Tibial nerve (tissue), 4 donors: ENCODE data around the gene RWDD1. TPM values are rescaled to one million over a fixed set of nuclear protein-coding genes. Genes with fewer than 3 reads are reported as not detected.

Source experiments
- DNase-seq, 2 donors: peaks; one replicate each; pipeline ENCODE4 v3.0.0-alpha.2; 2019; ENCODE audit warnings: low spot score in 2 of 2
- H3K27ac ChIP-seq, 4 donors: fragments of 200-600 bp; sonication (generic) in 3 of 4; one replicate each; pipeline ENCODE4 v1.5.1; 2017 to 2019; ENCODE audit warnings: mild to moderate bottlenecking in 1 of 4
- H3K27me3 ChIP-seq, 2 donors: fragments of 200-600 bp; sonication (generic) in 1 of 2; one replicate each; pipeline versions ENCODE4 v1.5.1 to v1.6.0; 2017 to 2019
- H3K36me3 ChIP-seq, 3 donors: fragments of 200-600 bp; sonication (generic); one replicate each; pipeline ENCODE4 v1.5.1; 2018 to 2019
- H3K4me1 ChIP-seq, 4 donors: fragments of 200-600 bp; sonication (generic) in 3 of 4; one replicate each; pipeline ENCODE4 v1.5.1; 2017 to 2019
- H3K4me3 ChIP-seq, 4 donors: fragments of 200-600 bp; sonication (generic) in 3 of 4; one replicate each; pipeline ENCODE4 v1.5.1; 2017 to 2019; ENCODE audit warnings: mild to moderate bottlenecking in 1 of 4, moderate library complexity in 1 of 4
- H3K9me3 ChIP-seq, 4 donors: fragments of 200-600 bp; sonication (generic) in 3 of 4; one replicate each; pipeline ENCODE4 v1.5.1; 2017 to 2019
- CTCF ChIP-seq, 5 experiments: fragments of 200-600 bp in 3 of 5; fragments of 450-650 bp in 2 of 5; sonication (generic) in 3 of 5; IDR thresholded peaks; one replicate each; pipeline ENCODE4 v1.5.1; 2016 to 2019; ENCODE audit warnings: antibody characterized with exemption in 5 of 5, mild to moderate bottlenecking in 3 of 5, moderate library complexity in 2 of 5
- EP300 ChIP-seq, 2 donors: sonication (generic); formaldehyde crosslinking; IDR thresholded peaks; one replicate each; pipeline ENCODE4 v1.6.1; 2017; ENCODE audit warnings: antibody characterized with exemption in 2 of 2, mild to moderate bottlenecking in 1 of 2
- POLR2A ChIP-seq, 2 donors: fragments of 450-650 bp; IDR thresholded peaks; one replicate each; pipeline ENCODE4 v1.6.1; 2017; ENCODE audit warnings: antibody characterized with exemption in 2 of 2, mild to moderate bottlenecking in 2 of 2, moderate library complexity in 2 of 2
- WGBS, 2 donors: methylation state at CpG; one replicate each; pipeline ENCODE4 v1.1.5; 2018; 5-methylcytosine and 5-hydroxymethylcytosine counted together
- total RNA-seq, 4 donors: library from RNA; depleted of rRNA; stranded (reverse); fragments of >200 nt; gene quantifications; one replicate each; pipeline ENCODE4 v1.1.0, GENCODE V29; 2016

RWDD1 gene
- total RNA-seq, 4 donors from 2014 or later, result 27.5 to 40.4 (median 35.7) TPM

- H3K4me1 ChIP-seq, result peaks cover 0 to 3% (median 0%) of the 10 kb centered on the region in 4 donors
- no peaks in the 10 kb centered on the region for H3K36me3 ChIP-seq
- H3K27ac ChIP-seq, result no peak overlapping the region
- DNase-seq, result no peak
- H3K4me3 ChIP-seq, result no peak overlapping the region
- TF ChIP-seq CTCF (IDR thresholded peaks at IDR 0.05) (no peak), EP300 (IDR thresholded peaks at IDR 0.05) (no peak), POLR2A (IDR thresholded peaks at IDR 0.05) (no peak)
- H3K27me3 ChIP-seq, result no peaks in the 10 kb centered on the region
- H3K9me3 ChIP-seq, result no peaks in the 10 kb centered on the region
Measured at GRCh38 chr6:116535109-116535508, 36.2 kb upstream of the RWDD1 start.

DNA sequence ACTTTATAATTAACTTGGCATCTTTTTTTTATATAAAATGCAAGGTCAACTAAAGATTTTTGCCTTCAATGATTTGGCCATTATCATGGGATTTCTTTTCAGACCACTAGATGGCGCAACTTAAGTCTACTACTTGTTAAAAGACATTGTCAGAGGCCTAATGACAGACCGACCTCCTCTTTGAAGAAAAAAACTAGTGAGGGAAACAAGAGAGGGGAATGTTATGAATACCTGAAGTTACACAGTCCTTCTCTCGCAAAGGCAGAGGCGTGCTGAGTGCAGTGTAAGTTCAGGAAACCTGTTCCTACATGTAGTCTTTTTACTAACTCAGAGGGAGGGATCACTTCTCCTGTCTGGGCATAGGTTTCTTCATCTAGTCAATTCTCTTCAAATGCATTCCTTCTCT is 35.1 kb upstream of the RWDD1 start:
- Histone ChIP-seq H3K4me1 (no peaks in the 10 kb centered on the region), H3K27me3 (no peaks in the 10 kb centered on the region), H3K4me3 (no peak overlapping the region), H3K9me3 (no peaks in the 10 kb centered on the region), H3K36me3 (no peaks in the 10 kb centered on the region), H3K27ac (no peak overlapping the region)
- 15 to 18% methylated on average over 4 of the region's 4 CpGs for WGBS, 2 donors
- DNase-seq, result peak in 1 of 2 donors; percentile 68
- peak; percentile 56 to 79 (median 60) for TF ChIP-seq CTCF (IDR thresholded peaks at IDR 0.05)
- TF ChIP-seq POLR2A (IDR thresholded peaks at IDR 0.05), result no peak
- TF ChIP-seq EP300 (IDR thresholded peaks at IDR 0.05), result no peak

DNA sequence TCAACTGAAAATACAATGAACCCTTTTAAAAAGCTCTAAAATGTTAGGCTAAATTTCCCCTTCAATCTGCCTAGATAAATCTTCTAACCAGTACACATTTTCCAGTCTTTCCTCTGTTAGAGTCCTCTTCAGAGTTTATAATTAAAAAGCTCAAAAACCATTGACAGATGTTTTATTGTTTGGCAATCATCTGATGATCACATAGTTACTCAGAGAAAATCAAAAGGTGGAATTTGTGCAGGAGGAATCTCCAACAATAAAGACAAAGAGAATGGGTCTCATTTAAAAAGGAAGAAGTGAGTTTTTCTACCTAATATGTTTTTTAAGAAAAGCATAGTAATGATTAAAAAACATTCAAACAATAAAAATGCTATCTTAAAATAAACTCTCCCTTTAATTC is 28.9 kb upstream of the RWDD1 start:
- Histone ChIP-seq H3K4me3 (no peak overlapping the region), H3K27me3 (no peaks in the 10 kb centered on the region), H3K36me3 (no peaks in the 10 kb centered on the region), H3K9me3 (no peaks in the 10 kb centered on the region), H3K4me1 (no peaks in the 10 kb centered on the region), H3K27ac (no peak overlapping the region)
- DNase-seq, result no peak
- TF ChIP-seq POLR2A (IDR thresholded peaks at IDR 0.05), result no peak
- TF ChIP-seq EP300 (IDR thresholded peaks at IDR 0.05), result no peak
- TF ChIP-seq CTCF (IDR thresholded peaks at IDR 0.05), result no peak

DNA sequence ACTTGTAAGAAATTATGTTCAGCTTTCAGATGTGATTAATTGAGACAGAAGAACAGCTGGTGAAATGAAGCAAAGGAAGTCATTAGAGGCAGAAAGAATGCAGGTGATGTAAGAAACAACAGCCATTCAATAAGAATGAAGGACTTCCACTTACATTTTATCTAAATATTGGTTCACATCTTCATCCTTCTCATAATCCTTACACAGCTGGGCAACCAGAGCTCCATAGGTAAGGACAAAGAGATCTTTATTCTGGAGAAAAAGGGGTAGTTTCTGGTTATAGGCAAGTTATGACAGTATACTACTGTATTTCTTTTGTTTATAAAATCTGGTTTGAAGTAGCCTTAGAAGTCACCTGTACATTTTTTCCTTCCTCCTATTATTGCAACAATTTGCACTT is 28.2 kb upstream of the RWDD1 start:
- Histone ChIP-seq H3K9me3 (no peaks in the 10 kb centered on the region), H3K27ac (no peak overlapping the region), H3K4me1 (no peaks in the 10 kb centered on the region), H3K36me3 (no peaks in the 10 kb centered on the region), H3K4me3 (no peak overlapping the region), H3K27me3 (no peaks in the 10 kb centered on the region)
- TF ChIP-seq POLR2A (IDR thresholded peaks at IDR 0.05) (no peak), EP300 (IDR thresholded peaks at IDR 0.05) (no peak), CTCF (IDR thresholded peaks at IDR 0.05) (no peak)
- no peak for DNase-seq

GRCh38 chr6:116545651-116546050 is 25.7 kb upstream of the RWDD1 start, which contains the start of gene TRAPPC3L:
Gene TRAPPC3L (minus strand): TSS chr6:116545684. CDS start chr6:116545514, 170 bp downstream.
- Histone ChIP-seq H3K4me3 (no peak within 1 kb of the TSS), H3K27ac (no peak within 1 kb of the TSS), H3K36me3 (no peaks in the 10 kb centered on the region), H3K4me1 (no peaks in the 10 kb centered on the region), H3K27me3 (no peaks in the 10 kb centered on the region), H3K9me3 (no peaks in the 10 kb centered on the region)
- no peak for DNase-seq
- TF ChIP-seq EP300 (IDR thresholded peaks at IDR 0.05) (no peak), POLR2A (IDR thresholded peaks at IDR 0.05) (no peak), CTCF (IDR thresholded peaks at IDR 0.05) (no peak)
- 24 to 35% methylated on average over 4 of the region's 4 CpGs for WGBS, 2 donors
